ENCODE data around the gene BASP1.

DNA sequence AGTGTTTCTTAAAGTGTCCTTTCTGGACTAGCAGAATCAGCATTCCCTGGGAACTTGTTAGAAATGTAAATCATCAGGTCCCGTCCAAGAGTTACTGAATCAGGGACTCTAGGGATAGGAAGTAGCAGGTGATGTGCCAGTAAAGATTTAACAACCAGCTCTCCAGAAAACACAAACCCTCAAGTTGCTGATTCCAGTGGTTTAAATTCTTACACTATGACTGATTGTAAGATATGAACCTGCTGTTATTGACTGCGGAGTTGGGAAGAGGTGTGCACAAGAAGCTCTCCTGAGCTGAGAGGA, 39.1 kb upstream of the BASP1 start:
- no peak for TF ChIP-seq POLR2A (IDR thresholded peaks at IDR 0.05)
- TF ChIP-seq, protein P1, sequence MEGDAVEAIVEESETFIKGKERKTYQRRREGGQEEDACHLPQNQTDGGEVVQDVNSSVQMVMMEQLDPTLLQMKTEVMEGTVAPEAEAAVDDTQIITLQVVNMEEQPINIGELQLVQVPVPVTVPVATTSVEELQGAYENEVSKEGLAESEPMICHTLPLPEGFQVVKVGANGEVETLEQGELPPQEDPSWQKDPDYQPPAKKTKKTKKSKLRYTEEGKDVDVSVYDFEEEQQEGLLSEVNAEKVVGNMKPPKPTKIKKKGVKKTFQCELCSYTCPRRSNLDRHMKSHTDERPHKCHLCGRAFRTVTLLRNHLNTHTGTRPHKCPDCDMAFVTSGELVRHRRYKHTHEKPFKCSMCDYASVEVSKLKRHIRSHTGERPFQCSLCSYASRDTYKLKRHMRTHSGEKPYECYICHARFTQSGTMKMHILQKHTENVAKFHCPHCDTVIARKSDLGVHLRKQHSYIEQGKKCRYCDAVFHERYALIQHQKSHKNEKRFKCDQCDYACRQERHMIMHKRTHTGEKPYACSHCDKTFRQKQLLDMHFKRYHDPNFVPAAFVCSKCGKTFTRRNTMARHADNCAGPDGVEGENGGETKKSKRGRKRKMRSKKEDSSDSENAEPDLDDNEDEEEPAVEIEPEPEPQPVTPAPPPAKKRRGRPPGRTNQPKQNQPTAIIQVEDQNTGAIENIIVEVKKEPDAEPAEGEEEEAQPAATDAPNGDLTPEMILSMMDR (IDR thresholded peaks at IDR 0.05), result no peak
